Esophagus squamous epithelium (tissue), 4 donors: ENCODE measurements around the gene APOA1.

Experiments used
- POLR2A ChIP-seq, 4 donors: fragments of 450-650 bp; IDR thresholded peaks; one replicate each; pipeline ENCODE4 v1.6.1; 2017; ENCODE audit warnings: antibody characterized with exemption in 4 of 4, mild to moderate bottlenecking in 4 of 4, moderate library complexity in 3 of 4
- TF ChIP-seq, protein P1 (sequence below), 6 experiments: fragments of 450-650 bp in 4 of 6; fragments of 200-600 bp in 2 of 6; sonication (generic) in 2 of 6; IDR thresholded peaks; one replicate each; pipeline ENCODE4 v1.5.1; 2016 to 2019; ENCODE audit warnings: antibody characterized with exemption in 6 of 6, mild to moderate bottlenecking in 4 of 6, moderate library complexity in 4 of 6

DNA sequence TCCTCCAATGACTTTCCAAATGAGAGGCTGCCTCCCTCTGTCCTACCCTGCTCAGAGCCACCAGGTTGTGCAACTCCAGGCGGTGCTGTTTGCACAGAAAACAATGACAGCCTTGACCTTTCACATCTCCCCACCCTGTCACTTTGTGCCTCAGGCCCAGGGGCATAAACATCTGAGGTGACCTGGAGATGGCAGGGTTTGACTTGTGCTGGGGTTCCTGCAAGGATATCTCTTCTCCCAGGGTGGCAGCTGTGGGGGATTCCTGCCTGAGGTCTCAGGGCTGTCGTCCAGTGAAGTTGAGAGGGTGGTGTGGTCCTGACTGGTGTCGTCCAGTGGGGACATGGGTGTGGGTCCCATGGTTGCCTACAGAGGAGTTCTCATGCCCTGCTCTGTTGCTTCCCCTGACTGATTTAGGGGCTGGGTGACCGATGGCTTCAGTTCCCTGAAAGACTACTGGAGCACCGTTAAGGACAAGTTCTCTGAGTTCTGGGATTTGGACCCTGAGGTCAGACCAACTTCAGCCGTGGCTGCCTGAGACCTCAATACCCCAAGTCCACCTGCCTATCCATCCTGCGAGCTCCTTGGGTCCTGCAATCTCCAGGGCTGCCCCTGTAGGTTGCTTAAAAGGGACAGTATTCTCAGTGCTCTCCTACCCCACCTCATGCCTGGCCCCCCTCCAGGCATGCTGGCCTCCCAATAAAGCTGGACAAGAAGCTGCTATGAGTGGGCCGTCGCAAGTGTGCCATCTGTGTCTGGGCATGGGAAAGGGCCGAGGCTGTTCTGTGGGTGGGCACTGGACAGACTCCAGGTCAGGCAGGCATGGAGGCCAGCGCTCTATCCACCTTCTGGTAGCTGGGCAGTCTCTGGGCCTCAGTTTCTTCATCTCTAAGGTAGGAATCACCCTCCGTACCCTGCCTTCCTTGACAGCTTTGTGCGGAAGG lies 4.8 kb downstream of the APOA1 start:
- TF ChIP-seq, protein P1, sequence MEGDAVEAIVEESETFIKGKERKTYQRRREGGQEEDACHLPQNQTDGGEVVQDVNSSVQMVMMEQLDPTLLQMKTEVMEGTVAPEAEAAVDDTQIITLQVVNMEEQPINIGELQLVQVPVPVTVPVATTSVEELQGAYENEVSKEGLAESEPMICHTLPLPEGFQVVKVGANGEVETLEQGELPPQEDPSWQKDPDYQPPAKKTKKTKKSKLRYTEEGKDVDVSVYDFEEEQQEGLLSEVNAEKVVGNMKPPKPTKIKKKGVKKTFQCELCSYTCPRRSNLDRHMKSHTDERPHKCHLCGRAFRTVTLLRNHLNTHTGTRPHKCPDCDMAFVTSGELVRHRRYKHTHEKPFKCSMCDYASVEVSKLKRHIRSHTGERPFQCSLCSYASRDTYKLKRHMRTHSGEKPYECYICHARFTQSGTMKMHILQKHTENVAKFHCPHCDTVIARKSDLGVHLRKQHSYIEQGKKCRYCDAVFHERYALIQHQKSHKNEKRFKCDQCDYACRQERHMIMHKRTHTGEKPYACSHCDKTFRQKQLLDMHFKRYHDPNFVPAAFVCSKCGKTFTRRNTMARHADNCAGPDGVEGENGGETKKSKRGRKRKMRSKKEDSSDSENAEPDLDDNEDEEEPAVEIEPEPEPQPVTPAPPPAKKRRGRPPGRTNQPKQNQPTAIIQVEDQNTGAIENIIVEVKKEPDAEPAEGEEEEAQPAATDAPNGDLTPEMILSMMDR (IDR thresholded peaks at IDR 0.05), result no peak
- no peak for TF ChIP-seq POLR2A (IDR thresholded peaks at IDR 0.05)
